Bronchial epithelial cell (primary cell): Measurements from ENCODE around the gene CCSER1. TPM values are rescaled to one million over a fixed set of nuclear protein-coding genes. Genes with fewer than 3 reads are reported as not detected.

Experiments used
- DNase-seq: peaks from one replicate; pipeline ENCODE4 v3.0.0-alpha.2; 2010; ENCODE audit warnings: low read depth
- FAIRE-seq: peaks from 2 replicates; lab custom pipeline; 2011; peaks lifted over from hg19 to GRCh38; lab: Jason Lieb, UNC
- H3K27me3 ChIP-seq: 2 replicates; pipeline ENCODE4 v1.5.1; 2011; ENCODE audit warnings: low read length; ENCODE audit not compliant: control insufficient read depth, insufficient read depth
- H3K36me3 ChIP-seq: 2 replicates; pipeline ENCODE4 v1.5.1; 2011; ENCODE audit warnings: low read length; ENCODE audit not compliant: control insufficient read depth, insufficient read depth
- H3K4me3 ChIP-seq: 2 replicates; pipeline ENCODE4 v1.5.1; 2011; ENCODE audit warnings: mild to moderate bottlenecking, low read depth, low read length, control low read depth
- CTCF ChIP-seq: IDR thresholded peaks from 2 replicates; pipeline ENCODE4 v1.5.1; 2011; ENCODE audit warnings: mild to moderate bottlenecking, moderate library complexity, low read length, control low read depth, inconsistent platforms; ENCODE audit not compliant: insufficient read depth, severe bottlenecking
- total RNA-seq: library from RNA; depleted of rRNA; stranded (reverse); fragments of >200 nt; gene quantifications from 2 replicates; pipeline ENCODE4 v1.2.1, GENCODE V29; 2014

CCSER1 gene
- total RNA-seq, 1 donor from 2014 or later, result 6.6 TPM

DNA sequence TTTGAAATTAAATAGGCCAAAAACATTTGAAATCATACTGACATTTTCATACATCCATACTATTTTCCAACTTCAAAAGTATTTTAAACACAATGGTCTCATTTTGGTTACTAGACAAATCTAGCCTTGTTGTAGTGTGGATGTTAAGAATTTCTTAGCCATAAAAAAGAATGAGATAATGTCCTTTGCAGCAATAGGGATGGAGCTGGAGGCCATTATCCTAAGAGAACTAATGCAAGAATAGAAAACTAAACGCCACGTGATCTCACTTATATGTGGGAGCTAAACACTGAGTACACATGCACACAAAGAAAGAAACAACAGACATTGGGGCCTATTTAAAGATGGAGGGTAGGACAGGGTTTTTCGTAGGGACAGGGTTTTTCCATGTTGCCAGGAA is 153.8 kb downstream of the CCSER1 start:
- no peaks in the 10 kb centered on the region for H3K36me3 ChIP-seq
- no peak for TF ChIP-seq CTCF
- no peaks in the 10 kb centered on the region for H3K27me3 ChIP-seq
- FAIRE-seq (no peak), DNase-seq (no peak)
- no peak overlapping the region for H3K4me3 ChIP-seq

- Histone ChIP-seq H3K36me3 (no peaks in the 10 kb centered on the region), H3K27me3 (no peaks in the 10 kb centered on the region), H3K4me3 (no peak overlapping the region)
- TF ChIP-seq CTCF, result no peak
- FAIRE-seq, result no peak
- no peak for DNase-seq
Measured at GRCh38 chr4:90281541-90282355, 154.6 kb downstream of the CCSER1 start.

GRCh38 chr4:90290345-90290744 is 163.2 kb downstream of the CCSER1 start:
- DNase-seq, result no peak
- Histone ChIP-seq H3K36me3 (no peaks in the 10 kb centered on the region), H3K27me3 (no peaks in the 10 kb centered on the region), H3K4me3 (no peak overlapping the region)
- no peak for TF ChIP-seq CTCF
- no peak for FAIRE-seq

- TF ChIP-seq CTCF, result no peak
- no peak for FAIRE-seq
Measured at GRCh38 chr4:90292438-90292837, 165.2 kb downstream of the CCSER1 start.

GRCh38 chr4:90293320-90293719 is 166.1 kb downstream of the CCSER1 start:
- no peak for TF ChIP-seq CTCF
- DNase-seq (peak; percentile 8), FAIRE-seq (no peak)
- Histone ChIP-seq H3K4me3 (no peak overlapping the region), H3K27me3 (no peaks in the 10 kb centered on the region), H3K36me3 (no peaks in the 10 kb centered on the region)

More at GRCh38 chr4:90292438-90292837, 165.2 kb downstream of the CCSER1 start:
- Histone ChIP-seq H3K4me3 (no peak overlapping the region), H3K36me3 (no peaks in the 10 kb centered on the region), H3K27me3 (no peaks in the 10 kb centered on the region)
- no peak for DNase-seq
